GM18498 (cell line): ENCODE results near the gene TIMM44.

Experiments
- ATAC-seq: cut with Tn5 transposase; IDR thresholded peaks from one replicate; pipeline ENCODE4 v1.9.1; 2021; ENCODE audit warnings: mild to moderate bottlenecking, moderate library complexity; ENCODE audit not compliant: unreplicated experiment

The TIMM44 gene

DNA sequence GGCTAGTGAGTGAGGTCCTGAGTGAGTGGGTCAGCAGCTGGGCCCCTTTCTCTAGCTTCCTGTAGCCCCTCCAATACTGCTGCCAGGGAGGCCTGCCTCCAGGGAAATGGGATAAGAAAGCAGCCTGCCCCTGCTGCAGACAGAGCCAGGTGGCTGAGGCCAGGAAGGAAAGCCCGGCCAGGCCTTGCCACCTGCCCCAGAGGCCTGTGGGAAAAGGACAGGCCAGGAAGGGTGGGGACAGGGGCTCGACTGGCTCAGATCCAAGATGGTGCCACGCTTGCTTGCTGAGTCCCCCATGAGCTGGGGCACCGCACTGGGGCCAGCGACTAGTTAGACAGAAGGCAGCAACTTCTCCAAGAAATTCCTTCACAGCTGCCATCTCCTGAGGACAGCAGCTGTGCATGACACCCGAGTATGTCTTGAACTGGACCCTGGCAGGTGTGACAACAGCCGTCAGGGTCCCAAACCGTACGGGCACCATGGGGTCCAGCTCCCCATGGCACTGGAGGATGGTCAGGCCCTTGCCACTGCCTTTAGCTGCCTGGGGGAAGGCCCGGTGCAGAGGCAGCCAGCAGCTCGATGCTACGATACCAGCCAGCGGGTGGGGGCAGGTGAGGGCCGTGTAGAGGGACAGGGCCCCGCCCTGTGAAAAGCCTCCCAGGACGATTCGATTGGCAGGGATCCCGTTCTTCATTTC lies 64.2 kb downstream of the TIMM44 start:
- ATAC-seq = no peak

DNA sequence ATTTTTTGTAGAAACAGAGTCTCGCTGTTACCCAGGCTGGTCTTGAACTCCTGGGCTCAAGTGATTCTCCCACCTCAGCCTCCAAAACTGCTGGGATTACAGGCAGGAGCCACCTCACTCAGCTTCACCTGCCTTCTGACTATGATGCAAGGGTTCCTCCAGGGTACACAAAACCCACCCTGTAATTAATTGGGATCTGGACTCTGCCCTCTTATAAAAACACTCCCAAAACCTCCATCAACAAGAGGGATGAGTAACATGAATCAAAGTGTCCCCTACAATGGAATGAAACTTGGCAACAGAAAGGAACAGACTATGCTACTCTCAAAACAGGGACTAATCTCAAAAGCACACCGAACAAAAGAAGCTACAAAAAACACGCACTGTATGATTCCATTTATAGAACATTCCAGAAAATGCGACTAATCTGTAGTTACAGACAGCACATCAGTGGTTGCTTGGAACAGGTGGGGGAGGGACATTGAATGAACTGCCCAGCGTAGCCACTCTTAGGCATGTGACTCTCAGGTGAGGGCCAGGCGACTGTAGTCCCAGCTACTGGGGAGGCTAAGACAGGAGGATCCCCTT lies 66.1 kb downstream of the TIMM44 start:
- no peak for ATAC-seq
